OCI-LY1 (cell line): ENCODE results near the gene TTC28.

Experiments
- H2AFZ ChIP-seq: fragments of 200-600 bp; sonication (generic), shearing (Covaris generic); 2 replicates; pipeline ENCODE4 v1.6.0; 2014; ENCODE audit warnings: antibody characterized with exemption, mild to moderate bottlenecking, low read length
- H3F3A ChIP-seq: fragments of 200-600 bp; sonication (generic), shearing (Covaris generic); 2 replicates; pipeline ENCODE4 v1.6.0; 2014; ENCODE audit warnings: mild to moderate bottlenecking, antibody characterized with exemption, low read length, moderate library complexity; ENCODE audit not compliant: insufficient read depth
- H3K27ac ChIP-seq: fragments of 200-600 bp; sonication (generic); 2 replicates; pipeline ENCODE4 v1.5.1; 2014; ENCODE audit warnings: low read length, mixed run types, mild to moderate bottlenecking, low read depth; ENCODE audit not compliant: poor library complexity, severe bottlenecking
- H3K27me3 ChIP-seq: fragments of 200-600 bp; sonication (generic); 2 replicates; pipeline ENCODE4 v1.6.0; 2014; ENCODE audit warnings: antibody characterized with exemption, mild to moderate bottlenecking, low read length, moderate library complexity; ENCODE audit not compliant: insufficient read depth
- H3K36me3 ChIP-seq: fragments of 200-600 bp; sonication (generic); 2 replicates; pipeline ENCODE4 v1.6.1; 2014; ENCODE audit warnings: mild to moderate bottlenecking, antibody characterized with exemption, low read length, moderate library complexity, mixed read lengths; ENCODE audit not compliant: insufficient read depth
- H3K4me1 ChIP-seq: fragments of 200-600 bp; sonication (generic); 2 replicates; pipeline ENCODE4 v1.5.1; 2014; ENCODE audit warnings: mild to moderate bottlenecking, low read length, moderate library complexity; ENCODE audit not compliant: insufficient read depth, severe bottlenecking
- H3K4me2 ChIP-seq: fragments of 200-600 bp; sonication (generic), shearing (Covaris generic); 2 replicates; pipeline ENCODE4 v1.6.1; 2014; ENCODE audit warnings: low read length
- H3K4me3 ChIP-seq: fragments of 200-600 bp; sonication (generic); 2 replicates; pipeline ENCODE4 v1.5.1; 2014; ENCODE audit warnings: low read length, low read depth, mild to moderate bottlenecking, mixed read lengths; ENCODE audit not compliant: poor library complexity, severe bottlenecking
- H3K79me2 ChIP-seq: fragments of 200-600 bp; shearing (Covaris generic); 2 replicates; pipeline ENCODE4 v1.6.1; 2016; ENCODE audit warnings: mixed run types, low read length, mixed read lengths; ENCODE audit not compliant: insufficient read depth
- H3K9ac ChIP-seq: fragments of 200-600 bp; sonication (generic), shearing (Covaris generic); 2 replicates; pipeline ENCODE4 v1.6.1; 2014; ENCODE audit warnings: mild to moderate bottlenecking, low read length, mixed read lengths
- H3K9me2 ChIP-seq: fragments of 200-600 bp; sonication (generic), shearing (Covaris generic); 2 replicates; pipeline ENCODE4 v1.6.1; 2014; ENCODE audit warnings: low read depth, mild to moderate bottlenecking, low read length, mixed read lengths
- H3K9me3 ChIP-seq: fragments of 200-600 bp; shearing (Covaris generic); 2 replicates; pipeline ENCODE4 v1.6.1; 2014; ENCODE audit warnings: low read length, mixed read lengths
- H4K20me1 ChIP-seq: fragments of 200-600 bp; sonication (generic), shearing (Covaris generic); 2 replicates; pipeline ENCODE4 v1.6.0; 2016; ENCODE audit warnings: mild to moderate bottlenecking, low read length; ENCODE audit not compliant: insufficient read depth
- EZH2 ChIP-seq: fragments of 200-600 bp; sonication (generic), shearing (Covaris generic); IDR thresholded peaks from 2 replicates; pipeline ENCODE4 v1.8.0; 2017; ENCODE audit warnings: borderline replicate concordance, mixed run types, mild to moderate bottlenecking, antibody characterized with exemption, low read length, moderate library complexity, mixed read lengths
- TF ChIP-seq, protein P1 (sequence below): fragments of 200-600 bp; sonication (generic), shearing (Covaris generic); IDR thresholded peaks from 2 replicates; pipeline ENCODE4 v1.5.1; 2017; ENCODE audit warnings: mild to moderate bottlenecking, antibody characterized with exemption, low read length, moderate library complexity, mixed read lengths

TTC28 gene

DNA sequence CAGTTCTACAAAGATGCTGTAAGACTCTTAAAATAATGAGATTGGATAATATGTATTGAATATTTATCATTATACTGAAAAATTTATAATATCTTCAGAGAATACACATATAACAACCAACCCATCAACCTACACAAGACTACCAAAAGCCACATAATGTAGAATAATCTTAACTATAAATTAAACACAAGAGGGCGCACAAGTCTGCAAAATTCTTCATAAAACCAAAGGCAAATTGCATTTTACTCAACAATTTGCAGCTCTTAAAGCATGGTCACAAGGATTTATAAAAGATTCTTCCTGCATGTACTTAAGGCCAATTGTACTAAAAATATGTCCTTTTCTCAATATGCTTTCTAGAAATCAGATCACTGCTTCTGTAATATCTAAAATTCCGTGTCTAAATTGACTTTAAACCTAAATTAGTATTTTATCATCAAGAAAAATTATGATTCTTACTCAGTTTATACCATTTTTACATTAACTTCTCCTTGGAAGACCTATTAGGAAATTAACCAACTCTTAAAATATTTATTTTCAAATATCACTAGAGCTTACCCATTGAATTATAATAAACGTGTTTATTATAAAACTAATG lies 79.0 kb downstream of the TTC28 start:
- Histone ChIP-seq H3K79me2 (no peaks in the 10 kb centered on the region), H3K27ac (no peak overlapping the region), H3K4me2 (no peak overlapping the region), H3K9ac (no peak overlapping the region), H3K9me3 (no peaks in the 10 kb centered on the region), H3K4me3 (no peak overlapping the region), H3K9me2 (no peaks in the 10 kb centered on the region), H3K36me3 (no peaks in the 10 kb centered on the region), H3K27me3 (no peaks in the 10 kb centered on the region), H2AFZ (no peak overlapping the region), H3F3A (no peaks in the 10 kb centered on the region), H3K4me1 (no peaks in the 10 kb centered on the region), H4K20me1 (no peaks in the 10 kb centered on the region)
- no peak for TF ChIP-seq EZH2
- TF ChIP-seq, protein P1, sequence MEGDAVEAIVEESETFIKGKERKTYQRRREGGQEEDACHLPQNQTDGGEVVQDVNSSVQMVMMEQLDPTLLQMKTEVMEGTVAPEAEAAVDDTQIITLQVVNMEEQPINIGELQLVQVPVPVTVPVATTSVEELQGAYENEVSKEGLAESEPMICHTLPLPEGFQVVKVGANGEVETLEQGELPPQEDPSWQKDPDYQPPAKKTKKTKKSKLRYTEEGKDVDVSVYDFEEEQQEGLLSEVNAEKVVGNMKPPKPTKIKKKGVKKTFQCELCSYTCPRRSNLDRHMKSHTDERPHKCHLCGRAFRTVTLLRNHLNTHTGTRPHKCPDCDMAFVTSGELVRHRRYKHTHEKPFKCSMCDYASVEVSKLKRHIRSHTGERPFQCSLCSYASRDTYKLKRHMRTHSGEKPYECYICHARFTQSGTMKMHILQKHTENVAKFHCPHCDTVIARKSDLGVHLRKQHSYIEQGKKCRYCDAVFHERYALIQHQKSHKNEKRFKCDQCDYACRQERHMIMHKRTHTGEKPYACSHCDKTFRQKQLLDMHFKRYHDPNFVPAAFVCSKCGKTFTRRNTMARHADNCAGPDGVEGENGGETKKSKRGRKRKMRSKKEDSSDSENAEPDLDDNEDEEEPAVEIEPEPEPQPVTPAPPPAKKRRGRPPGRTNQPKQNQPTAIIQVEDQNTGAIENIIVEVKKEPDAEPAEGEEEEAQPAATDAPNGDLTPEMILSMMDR: peak; percentile 48; the same call in 1 of the 2 replicates

DNA sequence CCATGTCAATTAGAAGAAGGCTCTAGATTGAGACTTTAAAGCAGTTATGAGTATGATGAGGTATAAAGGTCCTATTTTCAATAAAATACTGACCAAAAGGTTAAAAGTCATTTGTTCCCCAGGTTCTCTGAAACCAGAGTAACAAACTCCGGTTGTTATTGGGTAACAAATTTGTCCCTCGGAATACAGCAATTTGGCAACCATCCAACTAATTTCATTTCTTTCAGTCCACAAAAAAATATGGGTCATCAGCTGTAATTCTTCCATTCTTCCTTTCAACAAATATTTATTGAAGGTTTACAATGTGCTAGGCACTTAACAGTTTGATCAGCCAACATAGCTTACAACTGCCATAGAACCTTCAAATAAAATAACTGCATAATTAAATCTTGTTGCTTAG lies 79.9 kb downstream of the TTC28 start:
- no peaks in the 10 kb centered on the region for H3F3A ChIP-seq
- no peaks in the 10 kb centered on the region for H3K27me3 ChIP-seq
- no peaks in the 10 kb centered on the region for H3K4me1 ChIP-seq
- no peaks in the 10 kb centered on the region for H3K9me2 ChIP-seq
- TF ChIP-seq, protein P1: no peak; the same call in 1 of the 2 replicates
- no peak for TF ChIP-seq EZH2
- no peaks in the 10 kb centered on the region for H3K9me3 ChIP-seq
- H3K9ac ChIP-seq: no peak overlapping the region
- H4K20me1 ChIP-seq: no peaks in the 10 kb centered on the region
- no peak overlapping the region for H2AFZ ChIP-seq
- H3K27ac ChIP-seq: no peak overlapping the region
- H3K4me3 ChIP-seq: no peak overlapping the region
- no peaks in the 10 kb centered on the region for H3K36me3 ChIP-seq
- H3K79me2 ChIP-seq: no peaks in the 10 kb centered on the region
- H3K4me2 ChIP-seq: no peak overlapping the region

DNA sequence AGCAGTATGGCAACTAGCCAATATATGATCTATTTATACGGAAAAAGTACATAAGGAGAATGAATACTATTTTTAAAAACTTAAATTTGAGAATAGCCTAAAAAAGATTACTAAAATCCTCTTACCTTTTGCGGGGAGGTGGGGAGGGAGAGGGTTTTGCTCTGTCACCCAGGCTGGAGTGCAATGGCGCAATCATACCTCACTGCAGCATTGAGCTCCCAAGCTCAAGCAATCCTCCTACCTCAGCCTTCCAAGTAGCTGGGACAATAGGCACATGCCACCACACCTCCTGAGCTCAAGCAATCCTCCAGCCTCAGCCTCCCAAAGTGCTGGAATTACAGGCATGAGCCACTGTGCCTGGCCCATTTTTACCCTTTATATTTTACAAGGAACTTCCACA lies 82.0 kb downstream of the TTC28 start:
- no peaks in the 10 kb centered on the region for H3K79me2 ChIP-seq
- no peaks in the 10 kb centered on the region for H3K9me2 ChIP-seq
- no peaks in the 10 kb centered on the region for H3K27me3 ChIP-seq
- TF ChIP-seq, protein P1: no peak
- H2AFZ ChIP-seq: no peak overlapping the region
- H3K36me3 ChIP-seq: no peaks in the 10 kb centered on the region
- H3K4me3 ChIP-seq: no peak overlapping the region
- H3K27ac ChIP-seq: no peak overlapping the region
- H3K9ac ChIP-seq: no peak overlapping the region
- H3F3A ChIP-seq: no peaks in the 10 kb centered on the region
- no peak overlapping the region for H3K4me2 ChIP-seq
- H3K9me3 ChIP-seq: no peaks in the 10 kb centered on the region
- H4K20me1 ChIP-seq: no peaks in the 10 kb centered on the region
- no peaks in the 10 kb centered on the region for H3K4me1 ChIP-seq
